Retina (tissue), 1 donor: ENCODE data around the gene BCLAF1.
"Not testable (repeated sequence)": the region's sequence is repeated elsewhere in the genome, so short reads cannot be mapped to it uniquely, and the experiment has no call there.

Experiments
- DNase-seq: peaks from one replicate; pipeline ENCODE4 v3.0.0-alpha.2; 2016

The BCLAF1 gene

DNA sequence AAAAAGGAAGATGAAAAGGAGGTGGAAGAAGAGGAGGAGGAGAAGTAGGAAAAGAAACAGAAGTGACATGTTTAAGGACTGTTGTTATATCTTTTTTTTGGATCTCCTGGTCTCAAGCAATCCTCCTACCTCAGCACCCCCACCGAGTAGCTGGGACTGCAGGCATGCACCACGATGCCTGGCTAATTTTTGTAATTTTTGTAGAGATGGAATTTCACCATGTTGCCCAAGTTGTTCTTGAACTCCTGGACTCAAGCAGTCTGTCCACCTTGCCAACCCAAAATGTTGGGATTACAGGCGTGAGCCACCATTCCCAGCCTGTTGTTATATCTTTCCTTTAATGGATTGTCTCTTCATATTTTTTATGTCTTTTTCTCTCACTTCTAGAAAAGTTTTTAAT lies 19.5 kb upstream of the BCLAF1 start:
- DNase-seq, result no peak

GRCh38 chr6:136308469-136308868 lies 18.8 kb upstream of the BCLAF1 start:
- DNase-seq, result not testable (repeated sequence)

DNA sequence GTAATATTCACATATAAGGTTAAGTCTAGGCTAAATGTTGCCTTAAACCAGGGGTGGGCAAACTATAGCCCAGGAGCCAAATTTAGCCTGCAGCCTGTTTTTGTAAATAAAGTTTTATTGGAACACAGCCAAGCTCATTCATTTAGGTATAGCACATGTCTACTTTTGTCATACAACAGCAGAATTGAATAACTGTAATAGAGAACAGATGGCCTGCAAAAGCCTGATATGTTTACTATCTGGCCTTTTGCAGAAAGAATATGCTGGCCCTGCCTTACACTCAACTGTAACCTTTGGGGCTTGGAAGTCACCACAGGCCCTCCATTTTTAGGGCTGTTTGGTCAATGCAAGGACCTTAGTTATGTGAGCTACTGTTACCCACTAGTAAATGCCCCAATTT lies 17.7 kb upstream of the BCLAF1 start:
- no peak for DNase-seq

DNA sequence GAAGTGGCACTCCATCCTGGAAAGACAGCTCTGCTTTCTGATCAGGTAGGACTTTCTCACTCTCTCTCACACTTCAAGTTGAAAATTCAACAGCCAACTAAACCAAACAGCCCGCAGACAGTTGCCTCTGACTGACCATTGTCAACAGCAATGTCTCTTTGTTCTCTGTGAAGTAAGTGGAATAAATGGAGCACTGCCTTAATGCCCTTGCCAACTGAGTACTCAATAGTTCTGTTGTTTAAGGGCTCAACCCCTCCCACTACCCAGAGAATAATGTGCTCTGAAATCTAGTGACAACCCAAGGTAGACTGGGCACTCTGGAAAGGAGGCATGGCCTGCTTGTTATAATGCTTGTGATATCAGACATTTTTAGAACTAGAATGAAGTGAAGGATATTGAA lies 16.8 kb upstream of the BCLAF1 start:
- DNase-seq, result no peak

DNA sequence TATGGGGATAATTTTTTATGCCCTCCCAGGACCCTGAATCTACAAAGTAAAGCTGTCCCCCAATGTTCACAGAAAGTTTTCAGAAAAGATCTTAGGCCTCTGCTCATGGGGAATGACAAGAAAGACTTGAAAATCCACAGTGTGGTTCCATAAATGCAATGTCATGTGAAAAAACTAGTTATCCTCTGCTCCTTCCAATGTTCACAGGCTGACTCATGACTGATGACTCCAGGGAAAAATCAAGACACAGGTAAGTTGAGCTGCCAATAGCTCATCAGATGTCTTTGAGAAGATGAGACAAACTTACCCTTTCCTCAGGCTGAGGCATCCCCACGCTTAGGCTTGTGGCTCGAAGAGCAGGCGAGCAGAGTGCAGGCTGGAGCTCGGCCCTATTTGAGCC lies 14.8 kb upstream of the BCLAF1 start:
- no peak for DNase-seq

DNA sequence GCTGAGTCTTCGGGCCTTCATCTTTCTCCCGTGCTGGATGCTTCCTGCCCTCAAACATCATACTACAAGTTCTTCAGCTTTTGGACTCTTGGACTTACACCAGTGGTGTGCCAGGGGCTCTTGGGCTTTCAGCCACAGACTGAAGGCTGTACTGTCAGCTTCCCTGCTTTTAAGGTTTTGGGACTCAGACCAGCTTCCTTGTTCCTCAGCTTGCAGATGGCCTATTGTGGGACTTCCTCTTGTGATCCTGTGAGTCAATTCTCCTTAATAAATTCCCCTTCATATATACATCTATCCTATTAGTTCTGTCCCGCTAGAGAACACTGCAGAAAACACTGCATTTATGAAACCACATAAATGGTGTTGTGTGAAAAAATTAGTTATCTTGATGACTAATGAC lies 13.9 kb upstream of the BCLAF1 start:
- no peak for DNase-seq

DNA sequence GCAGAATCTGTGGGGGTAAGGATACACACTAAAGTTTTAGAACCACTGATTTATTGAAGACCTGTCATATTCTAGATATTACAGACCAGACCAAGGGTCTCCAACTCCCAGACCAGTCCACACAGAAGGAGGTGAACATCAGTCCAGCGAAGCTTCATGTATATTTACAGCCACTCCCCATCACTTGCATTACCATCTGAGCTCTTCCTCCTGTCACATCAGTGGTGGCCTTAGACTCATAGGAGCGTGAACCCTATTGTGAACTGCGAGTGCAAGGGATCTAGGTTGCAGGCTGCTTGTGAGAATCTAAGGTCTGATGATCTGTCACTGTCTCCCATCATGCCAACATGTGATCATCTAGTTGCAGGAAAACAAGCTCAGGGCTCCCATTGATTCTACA lies 5.0 kb upstream of the BCLAF1 start:
- DNase-seq, result no peak

- DNase-seq, result no peak
These were observed 864 bp upstream of the BCLAF1 start for GRCh38 chr6:136290410-136291010.

- DNase-seq, result peak; percentile 99
These were observed 393 bp downstream of the BCLAF1 start for GRCh38 chr6:136289327-136289578.

- no peak for DNase-seq
These were observed 900 bp downstream of the BCLAF1 start for GRCh38 chr6:136288566-136289326.

- DNase-seq, result no peak
These were observed 4.7 kb downstream of the BCLAF1 start for GRCh38 chr6:136284909-136285308.

DNA sequence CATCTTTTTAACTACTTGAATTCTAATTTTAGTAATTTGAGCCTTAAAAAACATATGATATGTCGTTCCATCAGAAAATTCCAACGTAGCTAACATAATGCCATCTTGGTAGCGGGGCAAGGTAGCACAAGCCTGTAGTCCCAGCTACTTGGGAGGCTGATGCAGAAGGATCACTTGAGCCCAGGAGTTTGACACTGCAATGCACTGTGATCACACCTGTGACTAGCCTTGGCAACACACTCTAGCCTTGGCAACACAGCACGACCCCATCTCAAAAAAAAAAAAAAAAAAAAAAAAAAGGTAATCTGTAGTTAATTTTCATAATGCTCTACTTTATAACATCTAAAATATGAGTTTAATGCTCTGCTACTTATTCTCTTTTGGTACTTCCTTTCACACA lies 6.7 kb downstream of the BCLAF1 start:
- no peak for DNase-seq

DNA sequence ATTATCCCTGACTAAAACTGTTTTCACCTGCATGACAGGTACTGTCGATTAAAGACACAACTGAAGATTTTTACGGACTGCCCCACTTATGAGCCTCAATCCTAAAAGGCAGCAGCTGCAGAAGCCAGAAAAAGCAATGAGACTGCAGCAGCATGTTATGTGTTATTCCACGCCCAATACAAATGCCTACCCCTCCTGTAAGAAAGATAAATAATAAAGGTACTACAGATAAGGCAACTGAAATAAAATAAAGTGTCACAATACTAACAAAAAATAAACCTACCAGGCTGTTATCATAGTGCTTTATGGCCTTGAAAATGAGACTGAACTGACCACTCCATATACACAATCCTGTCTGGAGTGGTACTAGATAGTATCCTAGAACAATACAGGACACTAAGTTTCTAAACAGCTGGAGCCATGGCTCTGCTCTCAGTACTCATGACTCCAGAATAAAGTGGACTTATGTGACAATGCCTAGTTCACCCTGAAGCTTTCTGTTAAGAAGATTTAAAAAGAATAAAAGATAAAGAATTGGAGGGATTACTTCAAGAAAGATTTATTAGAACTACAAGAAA lies 9.5 kb downstream of the BCLAF1 start:
- no peak for DNase-seq

GRCh38 chr6:136274062-136274461 lies 15.6 kb downstream of the BCLAF1 start:
- no peak for DNase-seq

DNA sequence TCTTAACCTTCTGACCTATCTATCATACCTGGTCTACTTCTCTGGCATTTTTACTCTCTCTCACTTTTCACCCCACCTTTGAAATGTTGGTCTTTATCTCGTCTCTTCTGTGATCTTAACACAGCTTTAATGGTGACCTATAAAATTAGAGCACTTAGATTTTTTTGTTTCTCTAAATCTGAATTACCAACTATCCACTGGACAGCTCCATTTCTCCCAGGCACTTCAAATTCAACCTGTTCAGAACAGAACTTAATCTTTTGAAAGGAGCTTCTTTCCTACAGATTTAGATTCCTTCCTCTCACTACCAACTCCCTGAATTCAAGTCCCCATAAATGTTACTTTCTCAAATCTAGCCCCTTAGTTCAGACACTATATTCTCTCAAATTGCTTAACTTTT lies 24.5 kb downstream of the BCLAF1 start:
- DNase-seq, result no peak

DNA sequence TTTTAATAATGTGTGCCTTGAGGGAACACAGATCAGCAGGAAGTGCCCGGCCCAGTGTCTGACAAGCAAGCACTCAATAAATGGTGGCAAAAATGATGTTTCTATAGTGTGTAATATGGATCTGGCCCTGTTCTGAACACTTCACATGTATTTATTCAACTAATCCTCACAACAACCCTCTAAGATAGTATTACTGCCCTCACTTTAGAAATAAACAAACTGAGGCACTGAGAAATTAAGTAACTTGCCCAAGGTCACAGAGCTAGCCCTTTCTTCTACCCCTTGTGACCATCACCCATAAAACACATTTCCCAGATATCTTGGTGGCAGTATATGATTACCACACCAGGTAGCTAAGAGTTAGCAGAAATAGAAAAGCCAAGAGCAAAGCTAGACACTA lies 26.7 kb downstream of the BCLAF1 start:
- no peak for DNase-seq

DNA sequence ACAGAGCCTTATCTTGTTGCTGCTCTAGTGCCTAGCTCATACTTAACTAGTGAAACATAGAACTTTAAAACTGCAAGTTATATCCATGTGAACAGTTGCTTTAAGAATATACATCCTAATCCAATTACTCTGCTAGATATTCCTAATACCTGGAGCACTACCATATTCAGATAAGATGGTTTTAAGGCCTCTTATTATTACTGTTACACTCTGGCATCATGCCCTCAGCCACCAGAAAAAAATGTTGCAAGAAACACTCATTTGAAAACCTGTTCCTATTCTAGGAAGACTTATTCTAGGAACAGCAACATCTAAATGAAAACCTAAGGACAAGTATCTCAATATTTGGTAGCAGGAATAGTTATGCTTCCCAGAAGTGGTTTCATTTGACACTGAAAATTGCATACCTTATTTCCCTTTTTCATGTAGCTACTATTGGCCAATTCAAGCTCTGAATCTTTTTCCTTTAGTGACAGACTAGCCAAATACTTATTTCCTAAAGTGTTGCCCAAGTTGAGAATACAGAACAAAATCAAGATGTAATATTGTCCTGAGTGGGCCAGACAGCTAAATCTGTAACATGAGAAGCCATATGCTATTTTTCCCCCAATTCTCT lies 34.7 kb downstream of the BCLAF1 start:
- DNase-seq, result no peak

DNA sequence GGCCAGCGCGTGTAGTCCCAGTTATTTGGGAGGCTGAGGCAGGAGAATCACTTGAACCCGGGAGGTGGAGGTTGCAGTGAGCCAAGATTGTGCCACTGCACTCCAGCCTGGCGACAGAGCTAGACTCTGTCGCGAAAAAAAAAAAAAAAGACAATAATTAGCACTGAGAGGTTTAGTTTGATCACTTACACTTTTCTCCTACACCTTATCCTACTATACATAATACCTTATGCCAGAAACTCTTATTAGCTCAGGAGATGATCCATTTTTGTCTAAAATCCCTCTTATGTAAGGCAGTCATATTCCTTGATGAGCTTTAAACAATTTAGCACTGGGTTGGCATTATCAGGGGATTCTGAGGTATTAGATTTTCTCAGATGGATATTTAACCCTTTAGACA lies 35.9 kb downstream of the BCLAF1 start:
- no peak for DNase-seq

GRCh38 chr6:136252441-136252840 lies 37.2 kb downstream of the BCLAF1 start:
- DNase-seq, result no peak

- DNase-seq, result no peak
These were observed 38.3 kb downstream of the BCLAF1 start for GRCh38 chr6:136251394-136251793.

GRCh38 chr6:136250686-136251008 lies 39.0 kb downstream of the BCLAF1 start:
- DNase-seq, result no peak

DNA sequence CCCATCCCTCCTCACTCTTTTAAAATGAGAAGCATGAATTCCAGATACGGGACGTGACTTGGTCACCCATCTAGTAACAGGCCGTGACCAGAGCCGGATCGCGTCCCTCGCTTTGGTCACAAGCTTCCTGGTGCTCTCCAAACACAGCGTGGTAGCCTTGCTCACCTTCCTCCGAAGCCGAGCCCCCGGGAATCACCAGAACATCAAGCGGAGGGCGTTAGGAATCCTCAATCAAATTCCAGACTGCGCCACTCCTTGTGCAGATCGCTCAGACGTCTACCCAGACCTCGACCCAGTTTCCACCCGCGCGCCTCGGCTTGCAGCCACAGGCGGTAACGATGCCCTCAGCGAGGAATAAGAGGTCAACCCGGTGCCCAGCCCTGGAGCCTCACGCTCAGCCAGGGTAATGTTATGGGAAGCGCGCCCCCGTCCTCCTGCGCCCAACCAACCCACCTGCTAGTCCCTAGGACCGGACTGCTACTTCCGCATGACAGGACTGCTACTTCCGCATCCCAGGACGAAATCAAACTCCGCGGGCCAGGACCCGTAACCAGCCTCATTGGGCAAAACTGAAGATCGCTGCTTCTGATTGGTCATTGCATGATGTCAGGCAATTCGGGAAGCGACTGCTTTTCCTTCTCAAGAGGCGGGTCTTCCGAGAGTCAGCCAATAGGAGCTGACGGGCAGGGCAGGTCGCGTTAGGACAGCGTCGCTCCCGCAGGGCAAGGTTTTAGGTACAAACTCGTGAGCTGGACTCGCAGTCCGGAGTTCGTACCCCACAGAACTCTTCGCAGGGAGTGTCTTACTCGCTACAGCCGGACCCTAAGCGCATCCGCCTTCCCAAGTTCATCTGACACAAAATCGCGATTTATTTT lies 39.6 kb downstream of the BCLAF1 start, which contains the start of gene MTFR2:
TSS of gene MTFR2 (minus strand) at position 501 of the 875 bp plus-strand sequence. CDS start 1,212 bp downstream, outside the sequence.
- peak; percentile 93 for DNase-seq

GRCh38 chr6:136249336-136249735 lies 40.3 kb downstream of the BCLAF1 start:
- no peak for DNase-seq
